SW480 (cell line): ENCODE measurements around the gene KLC3.
"Not testable (repeated sequence)": the region's sequence is repeated elsewhere in the genome, so short reads cannot be mapped to it uniquely, and the experiment has no call there.

Experiments
- DNase-seq: peaks from one replicate; pipeline ENCODE4 v3.0.0-alpha.2; 2016; ENCODE audit warnings: low spot score

KLC3 gene

DNA sequence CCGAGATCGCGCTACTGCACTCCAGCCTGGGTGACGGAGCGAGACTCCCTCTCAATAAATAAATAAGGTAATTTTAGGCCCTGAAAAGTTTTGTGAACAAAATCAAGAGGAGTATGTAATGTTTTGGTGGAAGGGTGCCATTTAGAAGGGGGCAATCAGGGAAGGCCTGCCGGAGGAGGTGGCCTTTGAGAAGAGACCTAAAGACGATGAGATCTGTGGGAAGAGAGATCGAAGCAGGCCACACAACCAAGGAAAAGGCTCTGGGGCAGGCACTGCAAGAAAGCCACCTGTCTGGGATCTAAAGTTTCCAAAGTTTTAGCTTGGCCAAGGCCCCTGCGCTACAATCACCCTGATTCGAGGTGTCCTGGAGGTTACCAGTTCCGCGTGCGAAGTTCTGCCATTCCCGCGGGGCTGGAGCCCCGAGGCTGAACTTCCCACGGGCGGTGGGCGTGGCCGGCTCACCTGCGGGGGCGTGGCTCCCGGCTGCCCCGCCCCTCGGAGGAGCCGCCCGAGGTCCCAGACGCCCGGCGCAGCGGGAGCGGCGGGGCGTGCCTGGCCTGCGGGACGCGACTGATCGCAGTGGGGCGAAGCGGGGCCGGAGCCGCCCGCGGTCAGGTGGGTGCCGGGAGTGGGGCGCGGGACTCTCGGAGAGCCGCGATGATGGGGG lies at the start of gene KLC3:
TSS of gene KLC3 (plus strand) at position 519 of the 667 bp plus-strand sequence. CDS start 4,792 bp downstream, outside the sequence.
- DNase-seq = peak; percentile 65

DNA sequence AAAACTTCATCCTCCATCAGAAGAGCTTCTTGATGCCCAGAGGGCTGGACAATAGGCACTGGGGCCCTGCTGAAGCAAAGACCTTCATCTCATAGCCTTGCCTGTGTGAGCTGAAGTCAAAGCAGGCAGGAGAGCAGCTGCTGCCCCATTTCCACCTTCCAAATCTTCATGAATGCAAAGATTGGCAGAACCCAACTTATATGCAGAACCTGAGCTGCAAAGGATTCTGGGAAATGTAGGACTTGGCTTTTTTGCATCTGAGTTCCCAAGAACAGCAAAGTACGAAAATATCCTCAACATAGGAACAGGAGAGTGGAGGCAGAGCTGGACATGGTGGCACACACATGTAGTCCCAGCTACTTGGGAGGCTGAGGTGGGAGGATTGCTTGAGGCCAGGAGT lies 48.7 kb upstream of the KLC3 start:
- DNase-seq = no peak

DNA sequence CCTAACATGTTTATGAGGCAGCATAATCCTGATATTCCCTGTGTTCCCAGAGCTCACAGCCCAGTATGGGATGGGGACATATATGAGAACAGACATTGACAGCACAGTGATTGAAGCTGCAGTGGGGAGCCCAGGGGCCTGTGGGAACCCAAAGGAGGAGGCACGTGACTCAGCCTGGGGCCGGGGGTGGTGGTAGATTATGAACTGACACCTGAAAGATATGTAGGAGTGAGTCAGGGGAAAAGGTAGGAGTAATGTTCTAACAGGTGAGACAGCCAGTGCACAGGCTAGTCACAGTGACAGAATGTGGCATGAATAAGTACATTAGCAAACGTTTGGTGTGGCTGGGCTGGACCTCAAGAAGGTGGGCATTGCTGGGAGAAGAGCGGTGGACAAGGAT lies 46.9 kb upstream of the KLC3 start:
- no peak for DNase-seq

DNA sequence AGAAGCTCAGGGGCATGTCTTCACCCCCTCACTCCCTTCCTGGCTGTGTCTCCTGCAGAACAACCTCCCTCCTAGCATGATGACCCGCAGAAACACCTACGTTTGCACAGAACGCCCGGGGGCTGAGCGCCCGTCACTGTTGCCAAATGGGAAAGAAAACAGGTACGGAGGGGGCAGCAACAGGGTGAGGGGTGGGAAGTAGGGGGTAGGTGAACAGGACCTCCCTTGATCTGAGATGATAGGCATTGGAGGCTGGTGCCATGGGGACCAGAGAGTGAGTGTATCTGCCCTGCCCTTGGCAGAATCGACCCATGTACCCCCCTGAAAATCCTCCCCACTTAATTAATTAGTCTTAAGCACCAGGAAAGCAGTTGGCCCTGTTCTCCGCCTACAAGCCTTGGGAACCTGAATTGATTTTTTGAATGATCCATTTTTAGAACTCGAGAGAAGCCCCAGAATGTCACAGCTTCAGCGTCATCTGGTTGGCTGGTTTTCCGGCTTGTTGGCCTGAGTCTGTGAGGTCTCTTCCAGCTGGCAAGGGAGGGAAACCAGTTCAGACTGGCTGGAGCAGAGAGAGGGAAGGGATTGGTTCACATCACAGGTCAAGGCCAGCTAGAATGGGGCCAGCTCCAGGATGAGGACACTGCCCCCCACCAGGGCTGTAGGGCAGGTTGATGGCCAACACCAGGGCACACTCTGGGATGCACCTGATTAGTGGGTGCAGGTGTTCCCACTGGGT lies 46.1 kb upstream of the KLC3 start:
- DNase-seq = no peak

DNA sequence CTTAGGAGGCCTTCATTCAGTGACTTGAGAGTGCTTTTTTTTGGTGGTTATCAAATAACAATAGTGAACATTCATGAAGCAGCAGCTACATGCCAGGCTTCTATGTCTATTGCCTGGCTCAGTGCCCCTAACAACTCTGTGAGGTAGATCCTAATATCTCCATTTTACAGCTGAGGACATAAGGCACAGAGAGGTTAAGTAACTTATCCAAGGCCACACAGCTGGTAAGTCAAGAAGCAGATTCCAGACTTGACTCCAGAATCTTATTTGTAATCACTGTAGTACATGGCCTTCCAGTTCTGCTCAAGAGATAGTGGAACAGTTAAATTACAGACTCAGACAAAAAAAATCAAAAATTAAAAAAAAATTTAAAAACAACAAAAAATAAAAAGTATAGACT lies 44.7 kb upstream of the KLC3 start:
- DNase-seq = no peak

DNA sequence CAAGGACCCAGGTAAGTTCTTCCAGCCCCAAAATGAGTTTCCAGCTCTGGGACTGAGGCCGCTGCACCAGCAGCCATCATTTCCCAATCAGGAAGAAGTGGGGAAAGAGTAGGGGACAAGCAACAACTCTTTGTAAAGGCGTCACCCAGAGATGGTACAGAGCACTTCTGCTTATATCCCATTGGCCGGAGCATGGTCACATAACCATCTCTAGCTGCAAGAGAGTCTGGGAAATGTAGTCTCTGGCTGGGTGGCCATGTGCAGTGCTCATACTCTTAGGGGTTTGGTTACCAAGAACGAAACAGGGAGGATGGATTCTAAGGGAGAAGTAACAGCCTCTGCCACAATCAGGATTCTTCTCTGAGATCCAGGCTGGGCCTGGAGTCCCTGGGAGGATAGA lies 44.2 kb upstream of the KLC3 start:
- DNase-seq = no peak

DNA sequence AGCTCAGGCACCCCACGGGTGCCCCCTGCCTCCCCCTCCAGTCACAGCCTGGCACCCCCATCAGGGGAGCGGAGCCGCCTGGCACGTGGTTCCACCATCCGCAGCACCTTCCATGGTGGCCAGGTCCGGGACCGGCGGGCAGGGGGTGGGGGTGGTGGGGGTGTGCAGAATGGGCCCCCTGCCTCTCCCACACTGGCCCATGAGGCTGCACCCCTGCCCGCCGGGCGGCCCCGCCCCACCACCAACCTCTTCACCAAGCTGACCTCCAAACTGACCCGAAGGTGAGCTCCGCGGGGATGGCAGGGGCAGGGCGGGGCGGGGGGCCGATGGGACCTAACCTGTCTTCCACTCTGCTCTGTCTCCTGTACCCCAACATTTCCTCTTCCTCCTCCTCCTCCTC lies 42.9 kb upstream of the KLC3 start:
- no peak for DNase-seq

DNA sequence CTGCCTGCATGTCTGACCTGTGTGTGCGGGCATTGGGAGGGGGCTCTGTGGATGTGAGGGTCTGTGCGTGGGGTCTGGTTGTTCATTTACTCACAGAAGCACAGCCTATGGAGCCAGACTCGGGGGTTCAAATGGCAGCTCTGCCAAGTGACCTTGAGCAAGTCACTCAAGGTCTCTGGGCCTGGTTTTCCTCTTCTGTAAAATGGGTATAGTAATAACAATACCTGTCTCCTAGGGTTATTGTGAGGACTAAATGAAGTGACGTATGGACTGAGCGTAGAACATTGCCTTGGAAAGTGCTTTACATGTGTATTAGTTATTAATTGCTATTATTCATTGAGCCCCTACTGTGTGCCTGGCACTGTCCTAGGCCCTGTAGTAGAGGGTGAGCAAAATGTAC lies 42.3 kb upstream of the KLC3 start:
- DNase-seq = no peak

DNA sequence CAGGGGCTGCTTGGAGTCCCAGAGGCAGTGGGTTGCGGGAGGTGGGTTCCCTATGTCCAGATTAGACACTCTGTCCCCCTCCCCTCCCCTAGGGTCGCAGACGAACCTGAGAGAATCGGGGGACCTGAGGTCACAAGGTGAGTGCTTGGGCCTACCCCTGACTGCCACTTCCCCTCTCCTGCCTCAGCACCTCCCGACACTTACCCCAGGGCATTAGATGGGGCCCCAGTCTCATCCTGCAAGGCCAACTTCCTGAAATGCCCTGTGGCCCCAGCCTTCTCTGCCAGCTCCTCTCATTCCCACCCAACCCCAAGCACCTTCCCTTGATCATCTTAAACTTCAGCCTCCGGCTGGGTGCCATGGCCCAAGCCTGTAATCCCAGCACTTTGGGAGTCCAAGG lies 40.8 kb upstream of the KLC3 start:
- DNase-seq = no peak

DNA sequence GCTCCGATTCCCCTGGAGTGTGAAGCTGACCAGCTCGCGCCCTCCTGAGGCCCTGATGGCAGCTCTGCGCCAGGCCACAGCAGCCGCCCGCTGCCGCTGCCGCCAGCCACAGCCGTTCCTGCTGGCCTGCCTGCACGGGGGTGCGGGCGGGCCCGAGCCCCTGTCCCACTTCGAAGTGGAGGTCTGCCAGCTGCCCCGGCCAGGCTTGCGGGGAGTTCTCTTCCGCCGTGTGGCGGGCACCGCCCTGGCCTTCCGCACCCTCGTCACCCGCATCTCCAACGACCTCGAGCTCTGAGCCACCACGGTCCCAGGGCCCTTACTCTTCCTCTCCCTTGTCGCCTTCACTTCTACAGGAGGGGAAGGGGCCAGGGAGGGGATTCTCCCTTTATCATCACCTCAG lies 38.1 kb upstream of the KLC3 start:
- no peak for DNase-seq

DNA sequence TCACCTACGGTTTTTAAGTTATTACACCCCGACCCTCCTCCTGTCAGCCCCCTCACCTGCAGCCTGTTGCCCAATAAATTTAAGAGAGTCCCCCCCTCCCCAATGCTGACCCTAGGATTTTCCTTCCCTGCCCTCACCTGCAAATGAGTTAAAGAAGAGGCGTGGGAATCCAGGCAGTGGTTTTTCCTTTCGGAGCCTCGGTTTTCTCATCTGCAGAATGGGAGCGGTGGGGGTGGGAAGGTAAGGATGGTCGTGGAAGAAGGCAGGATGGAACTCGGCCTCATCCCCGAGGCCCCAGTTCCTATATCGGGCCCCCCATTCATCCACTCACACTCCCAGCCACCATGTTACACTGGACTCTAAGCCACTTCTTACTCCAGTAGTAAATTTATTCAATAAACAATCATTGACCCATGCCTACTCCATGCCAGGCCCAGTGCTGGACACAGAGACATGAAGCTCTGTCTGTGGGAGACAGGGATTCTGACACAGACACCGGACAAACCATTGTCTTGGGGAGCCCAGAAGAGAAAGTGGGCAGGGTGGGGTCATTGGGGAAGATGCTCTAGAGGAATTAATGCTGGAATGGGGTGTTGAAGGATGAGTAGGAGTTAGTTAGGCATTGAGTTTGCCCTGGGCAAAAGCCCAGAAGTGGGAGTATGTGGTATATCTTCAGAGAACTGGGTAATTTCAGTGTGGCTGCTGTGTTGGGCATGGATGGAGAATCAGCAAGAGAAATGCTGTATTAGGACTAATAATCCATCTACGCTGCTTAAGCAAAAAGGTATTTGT lies 37.1 kb upstream of the KLC3 start:
- no peak for DNase-seq

DNA sequence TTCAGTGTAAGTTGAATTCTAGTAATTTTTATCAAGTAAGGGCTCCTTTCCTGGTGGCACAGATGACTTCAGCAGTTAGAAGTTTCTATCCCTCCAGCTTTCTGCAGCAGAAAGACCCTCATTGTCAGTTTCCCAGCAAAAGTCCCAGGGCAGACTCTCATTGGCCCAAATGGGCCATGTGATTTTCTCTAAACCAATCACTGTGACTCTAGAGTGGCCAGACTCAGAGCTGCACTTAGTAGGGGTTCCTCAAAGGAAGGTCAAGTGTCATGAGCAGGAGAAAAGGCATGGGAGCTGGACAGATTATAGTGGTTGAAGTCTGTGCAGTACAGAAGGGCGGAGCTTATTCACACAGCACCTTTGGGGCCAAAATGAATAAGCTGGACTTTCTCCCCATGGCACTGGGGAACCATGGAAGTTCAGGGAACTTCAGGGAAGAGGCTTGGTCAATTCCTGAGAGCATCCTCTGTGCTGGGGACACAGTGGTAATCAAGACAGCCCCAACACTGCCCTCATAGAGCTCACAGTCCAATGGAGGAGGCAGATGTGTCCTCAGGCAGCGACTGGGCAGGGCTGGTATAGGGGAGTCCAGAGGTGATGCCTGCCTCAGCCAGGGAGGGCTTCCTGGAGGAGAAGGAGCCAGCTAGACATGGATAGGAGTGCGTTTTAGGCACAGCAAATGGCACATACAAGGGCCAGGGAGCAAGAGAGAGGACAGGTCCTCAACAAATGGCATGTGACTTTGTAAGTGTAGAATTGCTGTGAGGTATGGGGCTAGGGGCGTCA lies 36.2 kb upstream of the KLC3 start:
- DNase-seq = no peak

DNA sequence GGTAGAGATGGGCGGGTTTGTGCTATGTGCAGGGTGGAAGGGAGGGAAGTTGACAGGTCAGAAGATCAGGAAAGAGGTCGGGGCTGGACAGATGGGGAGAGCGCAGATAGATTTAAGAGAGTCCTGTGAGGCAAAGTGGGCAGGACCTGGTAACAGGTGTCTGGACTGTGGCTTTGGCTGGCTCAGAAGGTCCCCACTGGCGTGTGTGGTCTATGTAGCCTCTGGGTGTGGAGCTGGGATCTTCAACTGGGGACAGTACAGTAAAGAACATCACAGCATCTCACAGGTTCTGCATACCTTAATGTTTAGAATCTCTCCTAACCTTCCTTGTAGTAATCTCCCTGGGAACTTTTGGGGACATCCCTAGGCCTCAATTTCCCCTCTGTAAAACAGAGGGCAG lies 35.5 kb upstream of the KLC3 start:
- DNase-seq = no peak

DNA sequence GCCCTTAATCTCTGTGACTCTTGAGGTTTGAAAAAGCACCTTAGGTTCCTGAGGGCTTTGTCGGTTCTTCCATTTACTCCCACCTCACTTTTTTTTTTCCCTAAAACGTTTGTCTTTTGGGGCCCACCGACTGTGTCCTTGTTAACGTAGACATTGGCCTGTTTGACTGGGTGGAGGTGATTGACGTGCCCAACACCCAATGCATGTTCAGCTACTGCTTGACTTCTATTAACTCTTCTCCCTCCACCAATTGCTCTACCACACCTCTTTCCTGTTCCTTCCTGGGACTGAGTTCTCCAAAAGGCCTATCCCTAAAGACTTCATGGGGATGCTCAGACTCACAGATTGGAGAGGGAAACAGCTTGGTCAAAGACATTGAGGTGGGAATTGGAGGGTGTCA lies 35.1 kb upstream of the KLC3 start:
- DNase-seq = no peak

DNA sequence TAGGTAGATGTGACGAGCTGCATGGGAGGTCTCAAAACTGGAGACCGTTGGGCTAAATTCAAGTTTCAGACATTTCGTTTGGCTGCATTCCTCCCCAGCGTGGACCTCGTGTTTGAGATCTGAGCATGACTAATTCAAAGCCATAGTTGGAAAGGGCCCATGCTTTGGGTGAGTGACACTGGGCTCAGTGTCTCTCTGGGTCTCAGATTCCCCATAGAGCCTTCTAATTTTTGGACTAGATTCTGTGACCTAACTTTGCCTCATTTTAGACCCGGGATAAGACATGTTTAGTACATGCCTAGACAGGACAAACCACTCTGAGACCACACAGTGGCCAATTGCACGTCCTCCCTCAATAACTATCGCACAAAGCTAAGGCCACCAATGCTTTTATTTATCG lies 34.5 kb upstream of the KLC3 start:
- DNase-seq = no peak

DNA sequence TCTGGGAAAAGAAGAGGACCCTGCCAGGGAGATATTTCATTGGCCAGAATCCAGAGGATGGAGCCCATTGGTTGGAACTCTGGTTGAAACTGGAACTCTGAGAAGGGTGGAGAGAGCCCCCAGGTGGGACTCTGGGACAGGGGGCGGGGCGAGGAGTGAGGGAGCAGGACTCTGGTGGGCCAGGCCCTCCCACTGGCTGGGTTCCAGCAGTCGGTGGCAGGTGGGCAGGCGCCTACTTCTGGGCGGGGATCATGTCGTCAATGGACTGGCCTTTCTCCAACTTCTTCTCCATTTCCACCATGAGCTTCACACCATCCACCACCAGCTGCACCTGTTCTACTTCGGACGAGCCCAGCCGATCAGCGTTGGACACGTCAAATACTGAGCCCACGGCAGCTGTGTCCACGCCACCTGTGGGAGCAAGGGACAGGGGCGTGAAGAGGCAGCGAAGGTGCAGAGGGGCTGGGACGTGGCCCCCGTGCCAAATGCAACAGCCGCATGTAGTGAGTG lies 34.0 kb upstream of the KLC3 start:
- no peak for DNase-seq

DNA sequence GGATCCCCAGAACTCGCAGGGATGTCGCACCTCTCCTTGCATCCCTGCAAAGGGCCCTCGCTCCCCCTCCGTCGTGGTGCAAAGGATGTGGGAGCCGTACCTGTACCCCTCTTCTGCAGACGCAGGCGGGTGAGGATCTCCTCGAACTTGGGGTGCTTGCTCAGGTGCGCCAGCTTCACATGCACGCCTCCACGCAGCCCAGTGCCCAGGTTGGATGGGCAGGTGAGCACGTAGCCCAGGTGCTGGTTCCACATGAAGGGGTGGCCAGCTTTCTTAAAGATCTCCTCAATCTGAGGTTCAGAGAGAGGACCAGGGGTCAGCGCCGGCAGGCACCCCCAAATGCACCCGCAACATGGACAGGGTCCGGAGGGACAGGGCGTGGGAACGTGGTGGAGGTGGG lies 33.2 kb upstream of the KLC3 start:
- no peak for DNase-seq

DNA sequence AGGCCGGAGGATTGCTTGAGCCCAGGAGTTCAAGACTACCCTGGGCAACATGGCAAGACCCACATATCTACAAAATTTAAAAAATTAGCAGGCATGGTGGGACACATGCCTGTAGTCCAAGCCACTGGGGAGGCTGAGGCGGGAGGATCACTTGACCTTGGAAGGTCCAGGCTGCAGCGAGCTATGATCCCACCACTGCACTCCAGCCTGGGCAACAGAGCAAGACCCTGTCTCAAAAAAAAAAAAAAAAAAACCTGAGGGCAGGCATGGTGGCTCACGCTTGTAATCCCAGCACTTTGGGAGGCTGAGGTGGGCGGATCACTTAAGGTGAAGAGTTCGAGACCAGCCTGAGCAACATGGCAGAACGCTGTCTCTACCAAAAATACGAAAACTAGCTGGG lies 31.2 kb upstream of the KLC3 start:
- not testable (repeated sequence) for DNase-seq

DNA sequence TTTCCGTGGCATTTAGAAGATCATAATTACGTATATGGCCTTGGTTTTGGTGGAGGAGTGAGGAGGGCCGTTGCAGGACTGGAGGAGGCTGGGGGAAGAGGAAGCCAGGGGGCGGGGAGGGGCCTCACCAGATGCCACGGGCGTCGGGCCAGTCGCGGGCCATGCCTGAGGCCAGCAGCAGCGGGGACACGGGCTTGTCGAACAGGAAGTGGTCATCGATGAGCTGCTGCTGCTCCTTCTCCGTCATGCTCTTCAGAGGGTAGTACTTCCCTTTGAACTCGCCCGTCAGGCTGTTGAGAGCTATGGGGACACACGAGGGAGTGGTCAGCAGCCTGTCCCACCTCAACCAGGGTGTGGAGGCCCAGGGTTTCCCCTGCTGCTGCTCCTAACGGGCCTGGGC lies 28.9 kb upstream of the KLC3 start:
- peak; percentile 61 for DNase-seq

DNA sequence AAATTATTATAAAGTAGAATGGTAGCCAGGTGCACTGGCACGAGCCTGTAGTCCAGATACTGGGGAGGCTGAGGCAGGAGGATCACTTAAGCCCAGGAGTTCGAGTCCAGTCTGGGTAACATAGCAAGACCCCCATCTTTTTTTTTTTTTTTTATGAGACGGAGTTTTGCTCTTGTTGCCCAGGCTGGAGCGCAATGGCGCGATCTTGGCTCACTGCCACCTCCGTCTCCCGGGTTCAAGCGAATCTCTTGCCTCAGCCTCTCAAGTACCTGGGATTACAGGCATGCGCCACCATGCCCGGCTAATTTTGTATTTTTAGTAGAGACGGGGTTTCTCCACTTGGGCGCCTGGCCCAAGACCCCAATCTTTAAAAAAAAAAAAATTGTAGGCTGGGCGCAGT lies 28.3 kb upstream of the KLC3 start:
- not testable (repeated sequence) for DNase-seq

DNA sequence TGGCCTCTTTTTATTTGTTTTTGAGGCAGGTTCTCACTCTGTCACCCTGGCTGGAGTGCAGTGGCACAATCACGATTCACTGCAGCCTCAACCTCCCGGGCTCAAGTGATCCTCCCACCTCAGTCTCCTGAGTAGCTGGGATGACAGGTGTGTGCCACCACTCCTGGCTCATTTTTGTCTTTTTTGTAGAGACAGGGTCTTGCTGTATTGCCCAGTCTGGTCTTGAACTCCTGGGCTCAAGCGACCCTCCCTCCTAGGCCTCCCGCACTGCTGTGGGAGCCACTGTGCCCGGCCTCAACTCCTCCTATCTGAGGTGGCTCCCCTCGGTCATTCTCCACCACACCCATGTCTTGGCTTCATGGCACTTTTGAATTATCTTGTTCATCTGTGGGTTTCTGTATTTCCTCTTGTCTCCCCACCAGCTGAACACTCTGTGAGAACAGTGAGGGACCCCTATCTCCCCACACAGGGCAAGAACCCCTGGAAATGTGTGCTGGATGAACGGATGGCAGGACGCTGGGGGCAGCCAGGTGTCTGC lies 25.8 kb upstream of the KLC3 start:
- no peak for DNase-seq

DNA sequence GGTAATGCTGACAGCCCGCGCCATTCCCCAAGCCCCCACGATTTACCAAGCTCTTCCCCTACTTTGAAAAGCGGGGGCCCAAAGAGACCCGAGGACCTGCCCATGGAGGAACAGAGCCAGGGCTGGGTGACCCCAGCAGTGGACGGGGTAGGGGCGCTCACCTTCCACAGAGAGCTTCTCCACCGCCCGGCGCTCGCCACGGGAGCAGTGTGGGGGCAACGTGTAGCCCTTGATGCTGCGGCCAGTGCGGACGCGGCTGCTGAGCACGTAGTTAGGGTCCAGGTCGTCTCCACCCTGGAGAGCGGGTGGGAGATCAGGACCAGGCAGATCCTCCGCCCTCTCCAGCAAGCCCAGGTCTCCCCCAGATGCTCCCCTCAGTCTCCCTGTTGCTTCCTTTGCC lies 25.2 kb upstream of the KLC3 start:
- no peak for DNase-seq
